HG02642 (cell line): ENCODE data around the gene NEU2.

Source experiments
- ATAC-seq: cut with Tn5 transposase; IDR thresholded peaks from one replicate; pipeline ENCODE4 v1.9.1; 2021; ENCODE audit warnings: mild to moderate bottlenecking; ENCODE audit not compliant: unreplicated experiment, poor library complexity

Gene NEU2

GRCh38 chr2:233032551-233033320 lies at the start of gene NEU2:
Gene NEU2 (plus strand): TSS chr2:233032672. CDS start chr2:233032672, 0 bp downstream.
- ATAC-seq = no peak

- no peak for ATAC-seq
Observed at GRCh38 chr2:232982926-232983668, 49.4 kb upstream of the NEU2 start.

DNA sequence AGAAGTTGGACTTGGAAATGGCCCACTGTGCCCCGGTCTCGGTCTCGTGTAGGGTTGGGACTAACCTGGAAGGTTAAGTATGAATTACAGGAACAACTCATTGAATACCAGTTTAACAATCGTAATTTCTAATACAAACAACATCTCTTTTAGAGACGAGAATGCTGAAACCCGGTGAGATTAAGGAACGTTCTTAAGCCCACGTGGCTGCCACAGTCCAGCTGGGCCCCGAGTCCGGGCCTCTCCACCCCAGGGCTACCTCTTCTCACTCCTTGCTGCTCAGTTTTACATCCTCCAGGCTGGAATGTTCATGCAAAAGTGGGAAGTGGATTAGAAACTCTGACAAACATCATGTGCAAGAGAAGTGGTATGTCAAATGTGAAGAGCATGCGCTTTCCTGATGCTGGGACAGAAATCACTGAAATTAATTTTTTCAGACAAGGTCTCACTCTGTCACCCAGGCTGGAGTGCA lies 48.8 kb upstream of the NEU2 start:
- ATAC-seq = no peak

DNA sequence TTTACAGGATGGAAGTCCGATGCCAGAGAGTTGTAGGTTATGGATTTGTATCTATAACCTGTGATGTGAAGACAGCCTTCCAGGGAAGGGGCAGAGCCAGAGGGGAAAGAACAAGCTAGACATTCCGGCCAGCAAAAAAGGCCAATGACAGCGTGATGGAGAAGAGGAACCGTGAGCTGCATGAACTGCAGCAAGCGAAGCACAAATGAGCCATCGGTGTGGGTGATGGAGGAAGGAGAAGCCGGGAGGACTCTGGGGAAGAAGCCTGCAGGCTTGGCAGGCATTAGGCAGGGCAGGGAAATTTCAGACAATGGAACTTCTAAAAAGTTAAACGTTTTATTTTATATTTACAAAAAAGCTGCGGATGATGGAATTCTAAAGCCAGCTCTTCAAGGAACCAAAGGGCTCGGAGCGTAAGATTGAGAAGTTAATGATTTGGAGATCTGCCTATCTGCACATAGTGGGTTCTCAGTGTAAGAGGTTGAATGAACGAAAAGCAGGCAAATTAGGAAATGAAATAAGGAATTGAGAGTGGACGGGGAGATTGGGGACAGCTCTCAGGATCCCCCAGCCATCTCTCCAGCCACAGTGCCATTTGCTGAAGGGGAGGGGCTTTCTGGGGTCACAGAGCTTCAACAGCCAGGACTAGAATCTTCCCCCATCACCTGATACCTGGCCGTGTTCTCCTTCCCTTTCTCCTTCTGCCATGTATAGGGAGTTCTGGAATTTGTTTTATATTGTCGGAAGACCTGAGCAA lies 47.8 kb upstream of the NEU2 start:
- no peak for ATAC-seq

GRCh38 chr2:232986155-232986554 lies 46.3 kb upstream of the NEU2 start:
- no peak for ATAC-seq

DNA sequence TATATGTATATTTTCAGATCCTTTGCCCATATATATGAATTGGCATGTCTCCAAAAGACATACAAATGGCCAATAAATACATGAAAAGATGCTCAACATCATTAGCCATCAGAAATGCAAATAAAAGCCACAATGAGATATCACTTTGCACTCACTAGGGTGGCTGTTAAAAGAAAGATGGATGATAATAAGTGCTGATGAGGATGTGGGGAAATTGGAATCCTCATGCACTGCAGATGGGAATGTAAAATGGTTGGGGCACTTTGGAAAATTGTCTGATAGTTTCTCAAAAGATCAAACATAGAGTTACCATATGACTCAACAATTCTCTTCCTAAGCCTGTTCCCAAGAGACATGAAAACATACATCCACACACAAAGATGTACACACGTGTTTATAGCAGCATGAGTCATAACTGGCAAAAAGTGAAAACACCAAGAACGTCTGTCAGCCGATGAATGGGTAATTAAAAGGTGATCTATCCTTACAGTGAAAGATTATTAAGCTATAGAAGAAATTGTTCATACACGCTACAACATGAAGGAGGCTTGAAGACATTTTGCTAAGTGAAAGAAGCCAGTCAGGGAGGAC lies 39.1 kb upstream of the NEU2 start:
- ATAC-seq = no peak

DNA sequence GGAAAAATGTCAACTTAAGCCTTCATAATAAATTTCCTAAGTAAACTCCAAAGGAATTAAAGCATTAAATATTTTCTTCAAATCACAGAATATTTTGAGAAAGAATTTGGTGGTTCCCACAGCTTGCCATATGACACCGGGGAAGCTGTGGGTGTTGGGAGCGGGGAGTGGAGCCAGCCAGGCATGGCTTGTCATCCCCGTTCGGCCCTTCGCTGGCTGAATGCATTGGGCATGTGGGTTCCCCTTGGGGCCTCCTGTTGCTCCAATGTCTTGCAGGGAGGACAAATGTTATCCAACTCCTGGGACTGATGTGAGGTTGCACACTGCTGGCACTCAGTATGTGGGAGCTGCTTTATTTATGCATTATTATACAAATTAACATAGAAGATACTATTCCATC lies 38.0 kb upstream of the NEU2 start:
- ATAC-seq = no peak

- no peak for ATAC-seq
Observed at GRCh38 chr2:232997749-232998665, 34.5 kb upstream of the NEU2 start.

- no peak for ATAC-seq
Observed at GRCh38 chr2:232998666-232998985, 33.8 kb upstream of the NEU2 start.

- no peak for ATAC-seq
Observed at GRCh38 chr2:232999354-232999753, 33.1 kb upstream of the NEU2 start.

GRCh38 chr2:233000886-233001750 lies 31.4 kb upstream of the NEU2 start:
- no peak for ATAC-seq

DNA sequence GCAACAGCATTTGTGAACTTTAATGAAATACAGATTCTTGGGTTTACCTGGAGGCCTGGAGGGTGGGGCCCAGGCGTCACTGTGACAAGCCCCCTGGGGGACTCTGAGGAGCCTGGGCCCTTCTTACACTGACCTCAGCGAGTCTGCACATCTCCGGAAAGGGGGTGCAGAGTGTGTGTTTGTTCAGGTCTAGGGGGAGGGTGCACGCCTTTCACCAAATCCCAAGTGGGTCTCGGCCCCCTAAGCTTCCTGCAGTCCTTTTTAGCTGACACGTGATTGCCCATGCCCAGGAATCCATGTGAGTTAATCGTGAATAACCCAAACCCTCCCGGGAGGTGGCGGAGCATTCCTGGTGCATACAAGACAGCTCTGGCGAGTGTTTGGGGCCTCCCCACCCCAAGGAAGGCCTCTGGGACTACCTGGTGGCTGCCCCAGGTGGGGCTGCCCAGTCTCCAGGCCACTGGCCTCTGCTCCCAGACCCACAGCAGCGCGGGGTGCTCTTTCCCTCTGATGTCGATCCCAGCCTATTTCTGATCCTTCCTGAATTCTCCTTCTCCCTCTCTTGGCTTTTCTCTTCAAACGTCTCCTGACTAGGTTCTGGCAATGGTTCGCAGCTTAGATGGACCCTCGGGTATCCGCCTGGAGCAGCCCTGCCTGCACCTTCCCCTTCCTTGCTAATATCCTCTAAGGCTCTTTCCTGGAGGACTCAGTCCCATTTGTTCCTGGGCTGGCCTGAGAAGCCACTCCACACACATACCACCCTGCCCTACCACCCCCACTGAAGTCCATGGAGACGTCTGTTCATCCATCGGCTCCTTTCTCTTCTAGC lies 29.4 kb upstream of the NEU2 start:
- no peak for ATAC-seq

GRCh38 chr2:233003658-233004555 lies 28.6 kb upstream of the NEU2 start:
- no peak for ATAC-seq

- ATAC-seq = no peak
Observed at GRCh38 chr2:233005096-233005495, 27.4 kb upstream of the NEU2 start.

DNA sequence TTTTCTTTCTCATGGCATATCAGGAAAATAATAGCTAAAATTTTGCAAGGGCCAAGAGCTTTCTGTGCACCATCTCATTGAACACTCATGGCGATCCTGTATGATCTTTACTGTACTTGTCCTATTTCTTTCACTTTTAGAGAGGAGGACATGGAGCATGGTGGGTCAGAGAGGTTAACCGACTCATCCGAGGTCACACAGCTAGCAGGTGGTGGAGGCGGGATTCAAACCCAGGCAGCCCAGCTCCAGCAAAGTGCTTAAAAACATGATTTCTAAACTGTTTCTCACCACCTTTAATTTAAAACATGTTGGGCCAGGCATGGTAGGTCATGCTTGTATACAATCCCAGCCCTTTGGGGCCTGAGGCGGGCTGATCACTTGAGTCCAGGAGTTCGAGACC lies 25.8 kb upstream of the NEU2 start:
- no peak for ATAC-seq

DNA sequence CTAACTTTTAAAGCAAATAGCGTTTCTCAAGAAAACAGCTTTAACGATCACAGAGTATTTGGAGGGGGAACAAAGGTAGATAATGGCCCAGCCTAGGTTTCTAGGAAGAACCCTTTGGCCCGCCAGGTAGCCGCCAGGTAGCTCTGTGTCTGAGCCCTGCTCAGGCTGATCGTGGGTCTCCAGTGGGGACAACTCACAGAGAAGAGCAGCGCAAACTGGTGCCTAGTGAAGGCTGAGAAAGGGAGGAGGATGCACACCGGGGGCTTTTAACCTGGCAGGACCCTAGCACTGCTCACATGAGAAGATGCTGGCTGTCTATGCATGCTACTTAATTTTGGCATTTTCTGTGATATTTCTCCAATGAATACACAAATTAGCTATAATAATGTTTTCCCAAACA lies 25.2 kb upstream of the NEU2 start:
- no peak for ATAC-seq

- no peak for ATAC-seq
Observed at GRCh38 chr2:233007739-233008138, 24.7 kb upstream of the NEU2 start.
